HEK293 (cell line): ENCODE data around the gene METTL8.

ENCODE experiments used
- CTCF ChIP-seq: fragments of 450-650 bp; formaldehyde crosslinking; IDR thresholded peaks from 2 replicates; pipeline ENCODE4 v1.5.1; 2016; ENCODE audit warnings: missing biosample characterization, missing genetic modification characterization
- SP2 ChIP-seq: fragments of 450-650 bp; formaldehyde crosslinking; IDR thresholded peaks from 2 replicates; pipeline ENCODE4 v1.5.1; 2016; ENCODE audit warnings: missing biosample characterization, missing genetic modification characterization
- TCF7L2 ChIP-seq: IDR thresholded peaks from 2 replicates; pipeline ENCODE4 v1.6.1; 2011; ENCODE audit warnings: low read depth, mild to moderate bottlenecking, inconsistent platforms, low read length, moderate library complexity, borderline replicate concordance
- YY1 ChIP-seq: fragments of 450-650 bp; formaldehyde crosslinking; IDR thresholded peaks from 2 replicates; pipeline ENCODE4 v1.5.1; 2018; ENCODE audit warnings: missing biosample characterization, missing genetic modification characterization
- ZBTB6 ChIP-seq: fragments of 450-650 bp; formaldehyde crosslinking; IDR thresholded peaks from 2 replicates; pipeline ENCODE4 v1.5.1; 2017; ENCODE audit warnings: missing biosample characterization, missing genetic modification characterization
- ZNF114 ChIP-seq: fragments of 450-650 bp; formaldehyde crosslinking; IDR thresholded peaks from 2 replicates; pipeline ENCODE4 v1.5.0; 2017; ENCODE audit warnings: missing biosample characterization, missing genetic modification characterization
- ZNF121 ChIP-seq: fragments of 450-650 bp; formaldehyde crosslinking; IDR thresholded peaks from 2 replicates; pipeline ENCODE4 v1.5.1; 2016; ENCODE audit warnings: missing biosample characterization, missing genetic modification characterization
- ZNF501 ChIP-seq: fragments of 450-650 bp; formaldehyde crosslinking; IDR thresholded peaks from 2 replicates; pipeline ENCODE4 v1.5.1; 2016; ENCODE audit warnings: missing biosample characterization, missing genetic modification characterization
- ZNF768 ChIP-seq: fragments of 450-650 bp; formaldehyde crosslinking; IDR thresholded peaks from 2 replicates; pipeline ENCODE4 v1.5.1; 2018; ENCODE audit warnings: missing biosample characterization, mild to moderate bottlenecking, missing genetic modification characterization

GRCh38 chr2:171279983-171280790 is 153.6 kb downstream of the METTL8 start:
- TF ChIP-seq CTCF, result no peak
- no peak for TF ChIP-seq YY1 (tag by site-specific recombination)
- no peak for TF ChIP-seq ZNF768 (tag by site-specific recombination)
- TF ChIP-seq SP2 (tag by site-specific recombination), result no peak
- TF ChIP-seq ZNF114 (tag by site-specific recombination), result no peak
- TF ChIP-seq ZBTB6 (tag by site-specific recombination), result no peak
- TF ChIP-seq ZNF121 (tag by site-specific recombination), result no peak
- TF ChIP-seq TCF7L2, result no peak
- no peak for TF ChIP-seq ZNF501 (tag by site-specific recombination)
